ENCODE data around the gene RBM12.

DNA sequence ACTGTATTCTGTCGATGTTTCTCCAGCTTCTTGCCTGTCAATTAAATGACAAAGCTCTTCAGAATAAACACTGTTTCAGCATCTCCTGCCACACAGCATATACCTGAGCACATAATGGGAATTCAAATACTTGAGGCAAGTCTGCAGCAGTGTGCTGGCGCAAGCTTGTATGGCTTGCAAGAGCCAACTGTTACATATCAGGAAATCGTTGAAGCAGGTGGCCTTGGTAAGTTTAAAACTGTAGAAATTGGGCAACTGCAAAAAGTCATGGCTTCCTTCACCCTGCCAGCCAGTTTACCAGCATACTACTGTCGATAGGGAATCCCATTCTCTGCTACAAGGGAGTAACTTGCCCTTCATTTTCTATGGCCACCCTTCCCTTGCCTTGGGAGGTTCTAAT lies 23.0 kb downstream of the RBM12 start:
- TF ChIP-seq ATF3 (CRISPR knock-in tag; conservative IDR thresholded peaks at IDR 0.05): no peak
- TF ChIP-seq TEAD1 (CRISPR knock-in tag; IDR thresholded peaks at IDR 0.05): no peak
- TF ChIP-seq, protein P1, sequence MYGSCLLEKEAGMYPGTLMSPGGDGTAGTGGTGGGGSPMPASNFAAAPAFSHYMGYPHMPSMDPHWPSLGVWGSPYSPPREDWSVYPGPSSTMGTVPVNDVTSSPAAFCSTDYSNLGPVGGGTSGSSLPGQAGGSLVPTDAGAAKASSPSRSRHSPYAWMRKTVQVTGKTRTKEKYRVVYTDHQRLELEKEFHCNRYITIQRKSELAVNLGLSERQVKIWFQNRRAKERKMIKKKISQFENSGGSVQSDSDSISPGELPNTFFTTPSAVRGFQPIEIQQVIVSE (CRISPR knock-in tag; IDR thresholded peaks at IDR 0.05; ENCODE audit: borderline replicate concordance): no peak
- TF ChIP-seq, protein P2, sequence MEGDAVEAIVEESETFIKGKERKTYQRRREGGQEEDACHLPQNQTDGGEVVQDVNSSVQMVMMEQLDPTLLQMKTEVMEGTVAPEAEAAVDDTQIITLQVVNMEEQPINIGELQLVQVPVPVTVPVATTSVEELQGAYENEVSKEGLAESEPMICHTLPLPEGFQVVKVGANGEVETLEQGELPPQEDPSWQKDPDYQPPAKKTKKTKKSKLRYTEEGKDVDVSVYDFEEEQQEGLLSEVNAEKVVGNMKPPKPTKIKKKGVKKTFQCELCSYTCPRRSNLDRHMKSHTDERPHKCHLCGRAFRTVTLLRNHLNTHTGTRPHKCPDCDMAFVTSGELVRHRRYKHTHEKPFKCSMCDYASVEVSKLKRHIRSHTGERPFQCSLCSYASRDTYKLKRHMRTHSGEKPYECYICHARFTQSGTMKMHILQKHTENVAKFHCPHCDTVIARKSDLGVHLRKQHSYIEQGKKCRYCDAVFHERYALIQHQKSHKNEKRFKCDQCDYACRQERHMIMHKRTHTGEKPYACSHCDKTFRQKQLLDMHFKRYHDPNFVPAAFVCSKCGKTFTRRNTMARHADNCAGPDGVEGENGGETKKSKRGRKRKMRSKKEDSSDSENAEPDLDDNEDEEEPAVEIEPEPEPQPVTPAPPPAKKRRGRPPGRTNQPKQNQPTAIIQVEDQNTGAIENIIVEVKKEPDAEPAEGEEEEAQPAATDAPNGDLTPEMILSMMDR (IDR thresholded peaks at IDR 0.05): no peak
- TF ChIP-seq ZSCAN18 (CRISPR knock-in tag; IDR thresholded peaks at IDR 0.05): no peak
- TF ChIP-seq, protein P3, sequence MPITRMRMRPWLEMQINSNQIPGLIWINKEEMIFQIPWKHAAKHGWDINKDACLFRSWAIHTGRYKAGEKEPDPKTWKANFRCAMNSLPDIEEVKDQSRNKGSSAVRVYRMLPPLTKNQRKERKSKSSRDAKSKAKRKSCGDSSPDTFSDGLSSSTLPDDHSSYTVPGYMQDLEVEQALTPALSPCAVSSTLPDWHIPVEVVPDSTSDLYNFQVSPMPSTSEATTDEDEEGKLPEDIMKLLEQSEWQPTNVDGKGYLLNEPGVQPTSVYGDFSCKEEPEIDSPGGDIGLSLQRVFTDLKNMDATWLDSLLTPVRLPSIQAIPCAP (CRISPR knock-in tag; IDR thresholded peaks at IDR 0.05): no peak
- TF ChIP-seq JUN (CRISPR knock-in tag; IDR thresholded peaks at IDR 0.05): no peak
- no peak for TF ChIP-seq NR1H2 (CRISPR knock-in tag; IDR thresholded peaks at IDR 0.05)
- TF ChIP-seq, protein P4, sequence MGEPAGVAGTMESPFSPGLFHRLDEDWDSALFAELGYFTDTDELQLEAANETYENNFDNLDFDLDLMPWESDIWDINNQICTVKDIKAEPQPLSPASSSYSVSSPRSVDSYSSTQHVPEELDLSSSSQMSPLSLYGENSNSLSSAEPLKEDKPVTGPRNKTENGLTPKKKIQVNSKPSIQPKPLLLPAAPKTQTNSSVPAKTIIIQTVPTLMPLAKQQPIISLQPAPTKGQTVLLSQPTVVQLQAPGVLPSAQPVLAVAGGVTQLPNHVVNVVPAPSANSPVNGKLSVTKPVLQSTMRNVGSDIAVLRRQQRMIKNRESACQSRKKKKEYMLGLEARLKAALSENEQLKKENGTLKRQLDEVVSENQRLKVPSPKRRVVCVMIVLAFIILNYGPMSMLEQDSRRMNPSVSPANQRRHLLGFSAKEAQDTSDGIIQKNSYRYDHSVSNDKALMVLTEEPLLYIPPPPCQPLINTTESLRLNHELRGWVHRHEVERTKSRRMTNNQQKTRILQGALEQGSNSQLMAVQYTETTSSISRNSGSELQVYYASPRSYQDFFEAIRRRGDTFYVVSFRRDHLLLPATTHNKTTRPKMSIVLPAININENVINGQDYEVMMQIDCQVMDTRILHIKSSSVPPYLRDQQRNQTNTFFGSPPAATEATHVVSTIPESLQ (CRISPR knock-in tag; IDR thresholded peaks at IDR 0.05): no peak
- TF ChIP-seq ZBTB21 (CRISPR knock-in tag; IDR thresholded peaks at IDR 0.05; ENCODE audit: borderline replicate concordance): no peak
- TF ChIP-seq MLX (CRISPR knock-in tag; IDR thresholded peaks at IDR 0.05): no peak
